HG02642 (cell line): ENCODE measurements around the gene ACIN1.

ENCODE experiments used
- ATAC-seq: cut with Tn5 transposase; IDR thresholded peaks from one replicate; pipeline ENCODE4 v1.9.1; 2021; ENCODE audit warnings: mild to moderate bottlenecking; ENCODE audit not compliant: unreplicated experiment, poor library complexity

Gene ACIN1

DNA sequence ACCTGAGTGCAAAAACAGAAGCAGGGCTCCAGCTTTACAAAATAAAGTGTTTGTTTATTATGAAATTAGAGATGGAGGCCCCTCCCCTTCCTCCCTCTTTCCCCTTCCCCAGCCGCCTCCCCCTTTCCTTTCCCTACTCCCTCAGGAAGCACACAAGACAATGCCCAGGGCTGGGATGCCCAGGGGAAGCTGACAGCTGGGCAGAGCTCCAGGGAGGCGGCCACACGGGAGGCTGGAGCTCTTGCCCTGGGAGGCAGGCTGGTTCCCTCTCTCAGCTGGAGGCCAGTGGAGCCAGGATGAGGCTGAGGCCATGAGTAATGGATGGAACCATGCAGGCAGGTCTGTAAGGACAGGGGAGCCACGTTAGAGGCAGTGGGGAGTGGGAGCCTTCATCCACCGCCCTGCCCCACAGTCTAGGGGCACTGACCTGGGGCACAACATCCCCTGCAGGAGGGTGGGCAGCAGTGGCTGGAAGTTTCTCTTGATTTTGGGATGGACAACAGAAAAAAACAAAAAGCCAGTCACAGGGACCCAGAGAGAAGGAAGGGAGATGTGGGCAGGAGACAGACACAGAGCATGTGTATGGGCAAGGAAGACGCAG, 47.8 kb downstream of the ACIN1 start:
- no peak for ATAC-seq

DNA sequence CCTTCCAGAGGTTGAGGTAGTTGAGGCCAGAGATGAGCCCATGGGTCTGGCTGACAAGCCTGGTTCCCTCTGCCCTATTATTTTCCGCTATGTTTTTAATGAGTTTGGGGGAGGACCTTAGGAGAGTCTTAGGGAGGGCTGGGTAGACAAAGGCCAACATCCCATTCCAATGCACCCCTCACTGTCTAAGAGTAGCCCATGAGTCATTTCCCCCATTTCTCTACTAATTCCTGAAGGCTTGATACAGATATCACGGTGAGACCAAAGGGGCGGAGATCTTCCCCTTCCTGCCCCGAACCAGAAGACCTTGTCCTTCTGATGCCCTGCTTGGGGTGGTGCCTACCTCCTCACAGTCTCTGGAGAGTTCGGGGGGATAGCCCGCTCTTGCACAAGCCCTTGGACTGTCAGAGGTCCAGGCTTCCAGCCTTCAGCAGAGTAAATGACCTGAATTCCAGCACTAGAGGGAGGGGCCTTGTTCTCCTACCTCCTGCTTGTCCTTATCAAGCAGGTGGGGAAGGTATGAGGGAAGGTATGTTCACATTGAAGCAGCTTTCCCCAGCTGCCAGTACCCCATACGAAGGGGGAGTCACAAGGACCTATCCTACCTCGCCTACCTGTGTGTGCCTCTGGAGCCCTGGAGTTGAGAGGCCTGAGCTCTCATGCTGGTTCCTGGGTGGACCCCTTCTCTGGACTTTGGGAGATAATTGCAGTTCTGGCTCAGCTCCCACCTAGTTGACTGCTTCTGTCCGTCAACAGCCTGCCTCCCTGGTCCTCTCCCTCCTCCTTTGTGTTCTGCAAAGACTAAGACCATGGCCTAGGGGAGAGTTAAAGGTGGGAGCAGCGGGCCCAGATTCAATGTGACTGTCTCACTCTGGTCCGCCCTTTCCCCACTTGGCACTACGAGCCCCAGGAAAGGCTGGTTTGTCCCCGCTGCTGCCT, 49.2 kb downstream of the ACIN1 start:
- ATAC-seq: no peak

- ATAC-seq: no peak
These were observed 50.1 kb downstream of the ACIN1 start for GRCh38 chr14:23044840-23045239.

GRCh38 chr14:23043754-23044153, 51.2 kb downstream of the ACIN1 start:
- no peak for ATAC-seq

DNA sequence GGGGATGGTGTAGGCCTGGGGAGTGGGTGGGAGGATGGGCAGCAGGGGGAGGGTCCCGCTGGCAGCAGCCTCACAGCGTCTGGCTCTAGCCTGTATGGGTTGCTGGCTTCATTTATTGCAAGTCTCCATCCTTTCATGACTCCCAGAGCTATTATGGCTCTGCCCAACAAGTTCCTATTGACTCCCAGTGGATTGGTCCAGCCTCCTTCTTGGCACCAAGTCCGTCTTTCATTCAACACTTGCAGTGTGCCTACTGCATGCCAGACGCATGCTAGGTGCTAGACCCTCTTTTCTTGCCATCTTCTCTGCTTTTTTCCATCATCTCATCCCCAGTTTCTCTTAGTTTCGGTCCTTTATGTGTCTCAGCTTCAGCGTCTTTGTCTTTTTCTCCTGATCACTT, 51.8 kb downstream of the ACIN1 start:
- no peak for ATAC-seq

GRCh38 chr14:23042162-23042965, 52.6 kb downstream of the ACIN1 start, which contains the start of gene PSMB11:
PSMB11 (plus strand) TSS chr14:23042212; CDS start chr14:23042226, 14 bp downstream.
- no peak for ATAC-seq

DNA sequence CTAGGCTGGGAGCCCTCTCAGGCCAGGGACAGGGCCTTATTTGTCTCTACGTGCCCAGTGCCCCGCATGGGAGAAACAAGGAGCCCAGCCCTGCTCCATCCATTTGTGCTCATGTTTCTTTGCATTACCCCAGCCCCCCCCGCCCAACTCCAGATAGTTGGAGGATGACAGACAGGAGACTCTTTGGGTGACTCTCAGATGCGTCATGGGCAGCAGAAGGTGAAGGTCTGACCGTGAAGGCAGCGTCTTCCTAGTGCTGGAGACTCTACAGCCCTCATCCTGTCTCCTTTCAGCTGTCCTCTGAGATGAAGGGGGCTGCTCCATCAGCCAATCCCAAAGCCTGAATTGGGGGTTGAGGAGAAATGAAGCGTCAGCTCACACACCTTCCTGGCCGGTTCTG, 53.2 kb downstream of the ACIN1 start:
- ATAC-seq: no peak

- ATAC-seq: no peak
These were observed 54.8 kb downstream of the ACIN1 start for GRCh38 chr14:23040100-23040499.

DNA sequence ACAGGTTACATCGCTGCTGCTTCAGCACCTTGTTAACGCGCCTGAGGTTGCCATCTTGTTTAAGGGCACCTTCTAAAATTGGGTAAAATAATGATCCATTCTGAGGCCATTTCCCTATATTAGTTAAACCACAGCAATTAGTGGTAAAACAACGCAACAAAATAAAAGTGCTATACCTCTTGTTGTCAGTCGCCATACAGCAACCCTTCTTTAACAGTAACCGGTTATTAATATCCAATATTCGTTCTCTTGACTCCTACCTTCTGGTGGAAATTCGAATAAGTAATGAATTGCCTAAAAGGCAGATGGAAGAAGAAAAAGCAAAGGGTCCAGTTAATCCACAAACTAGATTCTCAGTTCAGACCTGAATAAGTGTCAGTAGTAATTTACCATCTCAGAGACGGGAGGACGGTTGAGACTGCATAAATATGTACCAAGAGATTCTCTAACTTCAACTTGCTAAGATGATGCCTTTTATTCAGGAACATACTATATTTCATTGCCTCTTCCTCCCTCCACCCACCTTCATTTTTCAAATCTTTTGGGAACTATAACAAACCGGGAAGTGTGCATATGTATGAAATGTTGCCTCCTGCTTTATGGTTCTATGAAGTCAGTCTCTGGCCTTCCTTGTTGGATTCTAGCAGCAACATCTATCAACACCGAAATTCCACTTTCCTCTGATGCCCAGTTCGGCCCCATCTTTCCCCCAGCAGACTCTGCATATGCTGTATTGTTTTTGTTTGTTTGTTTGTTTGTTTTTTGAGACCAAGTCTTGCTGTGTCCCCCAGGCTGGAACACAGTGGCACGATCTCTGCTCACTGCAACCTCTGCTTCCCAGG, 59.4 kb downstream of the ACIN1 start:
- no peak for ATAC-seq

- peak; percentile 93 for ATAC-seq
These were observed 60.2 kb downstream of the ACIN1 start, which contains the start of gene PSMB5 for GRCh38 chr14:23034498-23035302. PSMB5 (minus strand) TSS chr14:23034900; CDS start chr14:23034881, 19 bp downstream.

GRCh38 chr14:23033801-23034497, 61.0 kb downstream of the ACIN1 start:
- ATAC-seq: no peak

DNA sequence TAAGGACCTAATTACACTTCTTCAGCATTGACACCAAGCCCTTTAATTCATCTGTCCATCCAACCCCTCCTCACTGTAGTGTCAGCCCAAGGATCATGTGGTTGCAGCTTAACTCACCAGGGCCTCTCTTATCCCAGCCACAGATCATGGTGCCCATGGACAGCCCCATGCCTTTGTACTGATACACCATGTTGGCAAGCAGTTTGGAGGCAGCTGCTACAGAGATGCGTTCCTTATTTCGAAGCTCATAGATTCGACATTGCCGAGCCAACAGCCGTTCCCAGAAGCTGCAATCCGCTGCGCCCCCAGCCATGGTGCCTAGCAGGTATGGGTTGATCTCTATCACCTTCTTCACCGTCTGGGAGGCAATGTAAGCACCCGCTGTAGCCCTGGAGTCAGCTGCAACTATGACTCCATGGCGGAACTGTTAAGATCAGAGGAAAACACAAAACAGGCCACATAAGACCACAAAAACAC, 61.6 kb downstream of the ACIN1 start:
- no peak for ATAC-seq

DNA sequence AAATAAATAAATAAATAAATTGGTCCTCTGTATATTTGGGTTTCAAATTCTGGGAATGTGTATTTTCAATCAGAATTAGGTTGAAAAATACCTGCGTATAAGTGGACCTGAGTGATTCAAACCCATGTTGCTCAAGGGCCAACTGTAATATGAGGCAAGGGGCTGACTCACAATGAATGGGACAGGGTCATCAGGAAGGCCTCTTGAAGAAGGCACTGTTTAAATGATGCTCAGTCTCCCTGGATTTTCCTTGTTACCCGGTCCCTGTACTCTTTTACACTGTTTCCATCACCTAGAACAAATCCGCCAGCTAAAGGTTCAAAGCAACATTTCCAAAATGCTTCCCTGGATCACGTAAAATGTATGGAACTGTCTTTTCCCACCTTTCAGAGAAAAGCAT, 64.0 kb downstream of the ACIN1 start:
- no peak for ATAC-seq

DNA sequence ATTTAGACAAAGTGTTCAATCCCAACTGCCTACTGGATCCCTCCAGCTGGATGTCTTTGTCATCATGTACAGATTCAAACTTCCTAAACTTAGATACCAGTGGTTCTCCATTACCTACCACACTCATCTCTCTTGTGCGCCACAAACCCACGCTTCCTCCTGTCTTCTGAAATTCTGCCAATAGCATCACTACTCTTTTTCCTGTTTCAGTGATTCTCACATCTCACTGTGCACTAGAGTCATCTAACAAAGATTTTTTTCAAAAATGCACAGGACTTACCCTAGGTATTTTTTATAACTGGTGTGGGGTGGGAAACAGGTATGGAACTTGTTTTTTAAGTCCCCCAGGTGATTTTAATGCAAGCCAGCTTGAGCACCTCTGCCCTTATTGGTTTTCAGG, 66.1 kb downstream of the ACIN1 start:
- ATAC-seq: no peak

DNA sequence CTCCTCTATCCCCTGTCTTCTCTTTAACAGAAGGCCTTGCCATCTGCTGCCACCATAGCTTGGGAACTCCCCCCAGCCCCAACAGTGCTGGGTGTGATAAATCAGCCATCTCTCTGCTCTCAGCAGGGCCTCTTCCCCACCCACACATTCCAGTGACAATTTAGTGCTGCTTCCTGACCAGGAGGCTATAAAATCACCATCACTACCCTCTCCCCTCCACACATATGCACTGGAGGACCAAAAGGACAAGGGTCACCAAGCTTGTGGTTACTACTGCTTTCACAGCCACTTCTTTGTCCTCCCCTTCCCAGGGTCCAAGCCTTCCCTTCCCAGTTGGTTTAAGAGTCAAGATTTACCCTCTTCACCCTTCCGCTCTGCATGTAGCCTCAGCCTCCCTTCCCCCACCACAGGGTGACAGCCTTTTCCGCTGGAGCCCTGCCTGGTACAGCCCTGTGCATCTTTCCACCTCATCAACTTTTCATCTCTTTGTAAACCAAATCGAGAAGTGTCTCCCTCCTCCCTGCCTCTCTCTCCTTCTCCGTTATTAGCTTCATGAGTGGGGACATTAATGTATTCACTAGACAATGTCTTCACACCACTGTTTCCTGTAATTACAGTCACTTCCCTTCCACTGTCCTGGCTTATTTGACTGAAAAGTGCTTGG, 69.7 kb downstream of the ACIN1 start:
- ATAC-seq: no peak

GRCh38 chr14:23024612-23025075, 70.3 kb downstream of the ACIN1 start:
- no peak for ATAC-seq

DNA sequence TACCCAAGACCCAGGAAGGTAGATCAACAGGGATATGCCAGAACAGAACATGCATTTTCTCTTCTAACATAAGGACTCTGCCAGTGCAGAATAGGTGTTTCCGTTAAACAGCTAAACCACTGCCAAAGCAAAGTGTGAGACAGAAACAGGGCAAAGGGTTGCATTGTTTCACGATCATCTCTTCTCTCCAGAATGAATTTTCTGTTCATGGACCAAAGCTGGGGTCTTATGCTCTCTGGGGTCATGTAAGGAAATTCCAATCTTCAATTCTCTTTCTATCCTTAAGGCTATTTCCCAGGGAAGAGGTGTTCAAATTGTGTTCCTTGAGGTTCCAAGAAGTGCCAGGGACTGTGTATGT, 71.2 kb downstream of the ACIN1 start:
- ATAC-seq: no peak
